GM19395 (cell line): ENCODE results near the gene PLEKHH2.
"Not testable (repeated sequence)": the region's sequence is repeated elsewhere in the genome, so short reads cannot be mapped to it uniquely, and the experiment has no call there.

Experiments used
- ATAC-seq: cut with Tn5 transposase; IDR thresholded peaks from one replicate; pipeline ENCODE4 v1.9.1; 2021; ENCODE audit warnings: mild to moderate bottlenecking, moderate library complexity; ENCODE audit not compliant: unreplicated experiment

Gene PLEKHH2

GRCh38 chr2:43637030-43637803 is at the start of gene PLEKHH2:
TSS of gene PLEKHH2 (plus strand) at chr2:43637260. CDS start at chr2:43644674, 7,414 bp downstream.
- ATAC-seq = peak; percentile 100

DNA sequence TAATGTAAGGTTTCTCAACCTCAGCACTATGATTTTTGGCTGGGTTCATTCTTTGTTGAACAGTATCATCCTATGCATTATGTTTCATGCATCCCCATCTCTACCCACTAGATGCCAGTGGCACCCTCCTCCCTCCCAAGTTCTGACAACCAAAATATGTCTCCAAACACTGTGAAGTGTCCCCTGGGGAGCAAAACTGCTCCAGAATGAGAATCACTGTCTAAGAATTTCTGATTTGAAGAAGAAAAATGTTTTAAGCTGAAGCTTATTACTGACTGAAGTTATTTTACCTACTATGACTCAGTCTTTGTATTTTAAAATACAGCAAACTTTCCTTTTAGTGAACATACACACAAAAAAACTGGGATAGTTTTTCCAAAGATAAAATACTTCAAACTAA is 44.6 kb upstream of the PLEKHH2 start:
- ATAC-seq = no peak

DNA sequence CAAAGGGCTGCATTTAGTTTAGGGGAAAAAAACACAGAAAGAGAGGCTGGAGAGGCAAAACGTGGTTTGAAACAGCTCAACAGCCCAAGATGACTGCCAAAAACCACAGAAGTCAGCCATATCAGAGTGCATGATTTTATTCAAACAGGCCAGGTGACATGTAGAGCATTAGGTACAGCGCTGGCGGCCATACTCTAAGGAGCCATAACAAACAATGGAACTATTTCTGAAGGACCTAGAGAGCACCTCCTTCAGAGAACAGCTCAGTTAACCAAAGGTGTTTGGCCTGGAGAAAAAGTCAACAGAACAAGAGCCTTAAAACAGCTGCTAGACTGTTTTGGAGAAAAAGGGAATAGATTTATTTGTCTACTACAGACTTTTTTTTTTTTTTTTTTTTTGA is 43.8 kb upstream of the PLEKHH2 start:
- ATAC-seq = no peak

GRCh38 chr2:43594875-43595274 is 42.2 kb upstream of the PLEKHH2 start:
- ATAC-seq = no peak

DNA sequence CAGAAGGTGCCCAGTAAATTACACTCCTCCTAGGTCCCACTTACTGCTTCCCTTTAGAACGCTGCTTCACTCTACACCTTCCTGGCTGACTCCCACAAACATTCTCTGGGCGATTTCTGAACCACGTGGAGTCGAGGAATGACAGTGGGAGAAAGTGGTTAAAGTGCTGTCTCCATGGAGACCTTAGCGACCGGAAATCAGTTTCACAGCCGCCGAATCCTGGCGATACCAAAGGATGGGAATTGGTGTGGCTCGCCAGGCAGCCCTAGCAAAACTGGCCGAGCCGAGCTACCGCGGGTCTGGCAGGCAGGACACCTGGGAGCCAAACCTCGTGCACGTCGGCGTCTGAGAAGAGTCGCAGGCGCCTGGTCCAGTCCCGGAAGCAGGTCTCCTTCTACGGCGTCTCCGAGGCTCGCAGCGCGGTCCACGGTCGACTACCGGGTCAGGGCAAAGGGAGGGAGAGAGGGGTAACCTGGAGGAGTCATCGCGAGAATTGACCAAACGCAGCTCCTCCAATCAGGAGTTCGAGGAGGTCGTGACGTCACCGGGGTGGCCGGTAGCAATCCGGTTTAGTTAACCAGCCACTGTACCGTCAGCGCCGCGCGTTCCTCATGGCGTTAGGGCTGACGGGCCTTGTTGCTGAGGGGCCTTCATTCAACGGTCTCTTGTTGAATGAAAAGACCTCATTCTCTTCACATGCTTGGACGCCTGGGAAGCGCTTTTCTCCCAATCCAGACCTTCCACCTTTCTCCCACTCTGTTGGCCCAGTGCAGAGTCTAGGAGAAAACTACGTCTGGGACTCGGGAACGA is 41.3 kb upstream of the PLEKHH2 start, which contains the start of gene THADA:
TSS of gene THADA (minus strand) at position 436 of the 810 bp plus-strand sequence. CDS start 3,646 bp downstream, outside the sequence.
- peak; percentile 99 for ATAC-seq

GRCh38 chr2:43600596-43600995 is 36.5 kb upstream of the PLEKHH2 start:
- ATAC-seq = not testable (repeated sequence)

DNA sequence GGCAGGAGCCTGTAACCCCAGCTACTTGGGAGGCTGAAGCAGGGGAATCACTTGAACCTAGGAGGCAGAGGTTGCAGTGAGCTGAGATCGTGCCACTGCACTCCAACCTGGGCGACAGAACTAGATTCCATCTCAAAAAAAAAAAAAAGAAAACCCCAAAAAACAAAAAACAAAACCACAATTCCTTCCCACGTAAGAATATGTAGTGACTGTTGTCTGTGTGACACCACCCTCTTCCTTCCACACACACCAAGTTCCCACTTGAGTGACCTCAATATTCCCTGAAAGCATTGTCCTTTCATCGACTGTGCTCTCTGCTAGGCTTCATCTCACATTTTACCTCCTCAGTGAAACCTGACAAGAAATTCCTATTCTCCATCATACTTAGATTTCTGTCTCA is 32.4 kb upstream of the PLEKHH2 start:
- ATAC-seq = no peak

DNA sequence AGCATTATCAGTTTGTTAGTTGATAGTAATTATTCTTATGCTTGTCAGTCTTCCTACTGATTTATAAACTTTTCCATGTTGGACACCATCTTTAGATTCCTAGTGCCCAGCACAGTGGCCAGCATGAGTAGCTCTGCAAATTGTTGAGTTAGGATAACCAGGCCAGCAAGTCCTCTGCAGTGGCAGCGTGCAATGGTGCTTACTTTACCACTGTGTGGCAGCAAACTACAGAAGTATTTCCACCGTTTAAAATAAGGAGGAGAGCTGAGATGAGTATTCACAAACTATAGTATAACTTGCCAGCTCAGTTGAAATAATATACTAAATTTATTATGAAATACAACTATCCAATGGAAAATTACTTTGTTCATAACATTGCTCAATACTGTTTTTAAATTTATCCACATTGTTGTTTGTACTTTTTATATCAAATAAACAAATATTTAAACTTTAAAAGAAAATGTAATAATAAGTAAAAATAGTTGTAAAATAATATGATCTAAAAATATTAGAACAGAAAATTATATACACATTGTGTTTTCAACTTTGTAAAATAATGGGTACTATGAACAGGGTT is 31.9 kb upstream of the PLEKHH2 start:
- ATAC-seq = no peak

GRCh38 chr2:43605851-43606250 is 31.2 kb upstream of the PLEKHH2 start:
- ATAC-seq = no peak

DNA sequence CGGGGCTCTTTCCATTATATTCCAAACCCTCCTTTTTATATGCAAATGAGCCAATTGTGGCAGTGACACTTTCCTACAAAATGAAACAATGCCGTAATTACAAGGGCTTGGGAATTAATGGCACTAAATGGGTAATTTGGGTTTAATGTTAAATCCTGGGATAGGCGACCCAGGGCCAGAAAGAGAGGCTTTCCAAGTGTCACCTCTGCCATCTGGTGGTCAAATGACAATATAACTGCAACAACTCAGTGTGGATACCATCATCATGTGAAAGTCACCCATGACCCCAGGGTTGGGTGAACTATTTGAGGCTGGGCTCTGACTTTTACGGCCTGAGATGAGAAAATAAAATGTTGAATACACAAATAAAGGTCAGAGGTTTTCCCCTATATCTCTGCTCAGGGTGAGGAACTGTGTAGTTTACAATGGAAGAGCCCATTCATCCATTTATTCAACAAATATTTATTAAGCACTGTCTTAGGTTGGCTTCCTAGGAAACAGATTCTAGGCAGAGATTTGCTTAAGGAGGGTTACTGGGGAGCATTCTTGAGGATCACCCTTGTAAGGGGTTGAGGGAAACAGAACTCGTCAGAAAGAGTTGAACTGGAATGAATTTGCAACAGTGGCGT is 27.7 kb upstream of the PLEKHH2 start:
- no peak for ATAC-seq

DNA sequence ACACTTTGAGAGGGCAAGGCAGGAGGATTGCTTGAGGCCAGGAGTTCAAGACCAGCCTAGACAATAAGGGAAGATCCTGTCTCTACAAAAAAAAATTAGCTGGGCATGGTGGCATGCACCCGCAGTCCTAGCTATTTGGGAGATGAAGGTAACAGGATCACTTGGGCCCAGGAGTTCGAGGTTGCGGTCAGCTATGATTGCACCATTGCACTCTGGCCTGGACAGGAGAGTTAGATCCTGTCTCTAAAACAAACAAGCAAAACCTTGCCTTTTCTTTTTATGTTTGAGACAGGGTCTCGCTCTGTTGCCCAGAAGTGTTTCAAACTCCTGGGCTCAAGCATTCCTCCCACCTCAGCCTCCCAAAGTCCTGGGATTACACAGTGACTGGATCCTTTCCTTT is 26.7 kb upstream of the PLEKHH2 start:
- no peak for ATAC-seq

DNA sequence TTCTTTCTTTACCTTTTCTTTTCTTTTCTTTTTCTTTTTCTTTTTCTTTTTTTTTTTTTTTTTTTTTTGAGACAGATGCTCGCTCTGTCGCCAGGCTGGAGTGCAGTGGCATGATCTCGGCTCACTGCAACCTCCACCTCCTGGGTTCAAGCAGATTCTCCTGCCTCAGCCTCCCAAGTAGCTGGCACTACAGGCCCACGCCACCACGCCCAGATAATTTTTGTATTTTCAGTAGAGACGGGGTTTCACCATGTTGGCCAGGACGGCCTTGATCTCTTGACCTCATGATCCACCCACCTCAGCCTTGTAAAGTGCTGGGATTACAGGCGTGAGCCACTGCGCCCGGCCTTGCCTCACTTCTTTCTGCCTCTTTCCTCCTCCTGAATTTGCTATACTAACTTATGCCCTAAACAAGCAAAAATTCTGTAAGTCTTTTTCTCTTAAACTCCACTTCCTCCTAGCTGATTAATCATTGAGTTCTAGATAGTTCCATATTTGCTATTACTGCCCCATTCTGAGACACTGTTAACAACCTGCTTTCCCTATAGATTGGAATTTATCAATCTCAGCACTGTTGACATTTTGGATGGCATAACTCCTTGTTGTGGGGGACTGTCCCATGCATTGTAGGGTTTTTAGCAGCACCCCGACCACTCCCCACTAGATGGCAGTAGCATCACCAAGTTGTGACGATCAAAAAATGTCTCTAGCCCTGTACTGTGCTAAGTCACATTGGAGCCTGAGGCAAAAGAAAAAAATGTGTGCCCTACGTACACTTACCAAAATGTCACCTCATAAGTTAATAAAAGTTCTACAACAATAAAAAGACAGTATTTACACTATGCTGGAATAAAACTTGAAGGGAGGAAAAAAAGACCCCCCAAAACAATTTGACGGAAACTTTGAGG is 24.8 kb upstream of the PLEKHH2 start:
- peak; percentile 72 for ATAC-seq

DNA sequence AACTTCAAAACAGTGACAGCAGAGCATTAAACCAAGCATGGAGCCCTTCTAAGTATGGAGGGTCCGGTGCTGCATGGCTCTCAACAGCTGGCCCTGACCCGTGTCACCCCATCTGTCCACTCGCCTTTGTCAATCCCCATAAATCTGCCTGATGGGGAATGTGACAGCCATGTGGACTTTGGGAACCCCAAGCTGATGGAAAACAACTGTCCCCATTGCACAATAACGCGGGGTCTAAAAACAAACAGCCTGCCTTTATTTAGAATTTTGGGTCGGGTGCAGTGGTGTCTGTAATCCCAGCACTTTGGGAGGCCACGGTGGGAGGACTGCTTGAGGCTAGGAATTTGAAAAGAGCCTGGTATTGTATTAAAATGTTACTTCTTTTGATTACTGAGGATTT is 24.1 kb upstream of the PLEKHH2 start:
- ATAC-seq = no peak

- no peak for ATAC-seq
Measured at GRCh38 chr2:43616967-43617680, 19.9 kb upstream of the PLEKHH2 start.

- no peak for ATAC-seq
Measured at GRCh38 chr2:43619511-43619910, 17.5 kb upstream of the PLEKHH2 start.

DNA sequence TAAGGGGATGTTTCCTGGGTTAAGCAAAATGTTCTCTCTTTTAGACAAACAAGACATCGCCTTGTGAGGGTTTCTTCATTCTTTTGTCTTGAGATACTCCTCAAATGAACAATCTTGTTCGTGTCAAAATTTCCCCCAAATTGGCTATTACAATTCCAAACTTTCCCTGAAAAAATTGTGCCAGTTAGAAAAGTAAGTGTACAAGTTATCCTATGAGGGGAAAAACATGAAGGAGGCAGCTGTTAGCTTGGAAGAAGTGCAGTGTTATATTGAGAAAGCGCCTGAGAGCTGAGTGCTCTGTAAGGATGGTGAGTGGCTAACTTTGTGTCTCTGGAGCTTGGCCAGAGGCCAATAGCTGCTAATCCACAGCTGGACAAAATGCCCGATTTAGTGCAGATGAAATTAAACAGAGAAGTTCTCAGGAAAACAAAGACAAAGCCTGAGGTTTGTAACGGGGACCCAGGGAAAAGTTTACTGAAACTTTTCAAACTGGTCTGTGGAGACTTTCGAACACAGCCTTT is 14.1 kb upstream of the PLEKHH2 start:
- no peak for ATAC-seq

- no peak for ATAC-seq
Measured at GRCh38 chr2:43631618-43632317, 5.3 kb upstream of the PLEKHH2 start.

DNA sequence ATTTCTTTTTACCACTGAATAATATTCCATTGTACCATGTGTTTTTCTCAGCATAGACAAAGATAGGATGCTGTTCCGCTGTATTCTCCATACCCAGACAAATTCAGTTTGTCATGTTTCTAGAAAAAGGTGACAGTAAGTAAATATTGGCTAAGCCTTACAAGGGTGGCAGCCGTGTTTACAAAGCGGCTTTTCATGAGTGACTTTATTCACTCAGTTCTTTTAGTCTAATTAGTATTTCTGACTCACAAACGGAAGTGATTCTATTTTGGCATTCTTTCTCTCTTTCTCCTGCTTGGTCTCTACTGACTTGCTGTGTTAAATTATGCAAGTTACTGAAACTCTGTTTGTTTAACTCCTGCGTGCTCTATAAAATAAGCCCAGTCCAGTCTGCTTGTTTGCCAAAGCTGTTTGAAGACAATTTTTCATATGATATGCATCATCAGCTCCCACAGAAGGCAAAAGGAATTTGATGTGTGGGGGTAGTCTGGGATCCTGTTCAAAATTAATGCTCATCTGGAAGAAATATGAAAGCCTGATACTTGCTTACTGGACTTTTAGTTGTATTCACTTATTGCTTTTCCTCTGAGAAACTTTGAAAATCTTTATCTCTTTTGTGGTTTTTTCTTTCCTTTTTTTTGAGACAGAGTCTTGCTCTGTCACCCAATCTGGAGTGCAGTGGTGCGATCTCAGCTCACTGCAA is 2.3 kb upstream of the PLEKHH2 start:
- no peak for ATAC-seq
